Trophoblast cell (in vitro differentiated cells and primary cell): Measurements from ENCODE around the gene SPTA1.
"Not testable (repeated sequence)": the region's sequence is repeated elsewhere in the genome, so short reads cannot be mapped to it uniquely, and the experiment has no call there.

Experiments used
- DNase-seq, 2 donors: peaks; one replicate each; pipeline ENCODE4 v3.0.0-alpha.2; 2016
- H2AFZ ChIP-seq: 2 replicates; pipeline ENCODE4 v1.6.1; 2013; ENCODE audit warnings: low read length, moderate library complexity, mild to moderate bottlenecking; ENCODE audit not compliant: insufficient read depth, poor library complexity
- H2AK5ac ChIP-seq: 2 replicates; pipeline ENCODE4 v1.6.1; 2013; ENCODE audit warnings: mild to moderate bottlenecking, low read length
- H2BK120ac ChIP-seq: 2 replicates; pipeline ENCODE4 v1.6.1; 2013; ENCODE audit warnings: low read length, mild to moderate bottlenecking, moderate library complexity; ENCODE audit not compliant: insufficient read depth, poor library complexity
- H2BK12ac ChIP-seq: 2 replicates; pipeline ENCODE4 v1.6.1; 2013; ENCODE audit warnings: mild to moderate bottlenecking, low read length, moderate library complexity
- H2BK5ac ChIP-seq: 2 replicates; pipeline ENCODE4 v1.6.1; 2013; ENCODE audit warnings: low read length, low read depth, moderate library complexity, mild to moderate bottlenecking; ENCODE audit not compliant: poor library complexity
- H3K14ac ChIP-seq: 2 replicates; pipeline ENCODE4 v1.6.1; 2013; ENCODE audit warnings: mild to moderate bottlenecking, low read length
- H3K18ac ChIP-seq: 2 replicates; pipeline ENCODE4 v1.6.1; 2013; ENCODE audit warnings: mild to moderate bottlenecking, low read length
- H3K23ac ChIP-seq: 2 replicates; pipeline ENCODE4 v1.6.1; 2013; ENCODE audit warnings: low read length
- H3K27ac ChIP-seq: 2 replicates; pipeline ENCODE4 v1.5.1; 2013; ENCODE audit warnings: low read depth, mild to moderate bottlenecking, inconsistent platforms, low read length, moderate library complexity
- H3K27me3 ChIP-seq: 2 replicates; pipeline ENCODE4 v1.6.1; 2013; ENCODE audit warnings: inconsistent platforms, mild to moderate bottlenecking, low read length, moderate library complexity; ENCODE audit not compliant: insufficient read depth
- H3K36me3 ChIP-seq, 2 experiments: 1 replicate in 1 of 2; 2 replicates in 1 of 2; pipeline ENCODE4 v1.6.1; 2013; ENCODE audit warnings: low read length in 2 of 2, mild to moderate bottlenecking in 2 of 2, moderate library complexity in 1 of 2; ENCODE audit not compliant: insufficient read depth in 2 of 2, control insufficient read depth in 1 of 2
- H3K4ac ChIP-seq: 2 replicates; pipeline ENCODE4 v1.6.1; 2013; ENCODE audit warnings: low read depth, mild to moderate bottlenecking, low read length, moderate library complexity
- H3K4me1 ChIP-seq, 2 experiments: 1 replicate in 1 of 2; 2 replicates in 1 of 2; pipeline ENCODE4 v1.6.1; 2013; ENCODE audit warnings: low read length in 2 of 2, mild to moderate bottlenecking in 2 of 2, moderate library complexity in 1 of 2; ENCODE audit not compliant: insufficient read depth in 2 of 2, control insufficient read depth in 1 of 2
- H3K4me2 ChIP-seq: 2 replicates; pipeline ENCODE4 v1.6.1; 2013; ENCODE audit warnings: inconsistent platforms, mild to moderate bottlenecking, low read length, moderate library complexity
- H3K4me3 ChIP-seq: 2 replicates; pipeline ENCODE4 v1.5.1; 2013; ENCODE audit warnings: mild to moderate bottlenecking, low read depth, low read length, inconsistent platforms
- H3K79me1 ChIP-seq: one replicate; pipeline ENCODE4 v1.6.1; 2013; ENCODE audit warnings: low read length
- H3K79me2 ChIP-seq: 2 replicates; pipeline ENCODE4 v1.6.1; 2013; ENCODE audit warnings: low read length, mild to moderate bottlenecking; ENCODE audit not compliant: control insufficient read depth, insufficient read depth, poor library complexity
- H3K9ac ChIP-seq: 2 replicates; pipeline ENCODE4 v1.6.1; 2013; ENCODE audit warnings: mild to moderate bottlenecking, low read length
- H3K9me3 ChIP-seq: 2 replicates; pipeline ENCODE4 v1.6.1; 2013; ENCODE audit warnings: low read depth, mild to moderate bottlenecking, control low read depth, inconsistent platforms, low read length; ENCODE audit not compliant: insufficient read depth
- H4K12ac ChIP-seq: 2 replicates; pipeline ENCODE4 v1.6.1; 2013; ENCODE audit warnings: low read depth, mild to moderate bottlenecking, low read length, moderate library complexity
- H4K8ac ChIP-seq: 2 replicates; pipeline ENCODE4 v1.6.1; 2013; ENCODE audit warnings: low read depth, mild to moderate bottlenecking, low read length, moderate library complexity
- H4K91ac ChIP-seq: one replicate; pipeline ENCODE4 v1.6.1; 2013; ENCODE audit warnings: low read depth, mild to moderate bottlenecking, low read length, moderate library complexity
- WGBS: extraction: QIAGEN DNeasy Blood & Tissue Kit; methylation state at CpG from one replicate; pipeline ENCODE4 v1.1.7; 2013; ENCODE audit warnings: missing lambda C conversion rate; ENCODE audit not compliant: insufficient read length, insufficient coverage; ENCODE audit errors: extremely low coverage; 5-methylcytosine and 5-hydroxymethylcytosine counted together

SPTA1 gene

DNA sequence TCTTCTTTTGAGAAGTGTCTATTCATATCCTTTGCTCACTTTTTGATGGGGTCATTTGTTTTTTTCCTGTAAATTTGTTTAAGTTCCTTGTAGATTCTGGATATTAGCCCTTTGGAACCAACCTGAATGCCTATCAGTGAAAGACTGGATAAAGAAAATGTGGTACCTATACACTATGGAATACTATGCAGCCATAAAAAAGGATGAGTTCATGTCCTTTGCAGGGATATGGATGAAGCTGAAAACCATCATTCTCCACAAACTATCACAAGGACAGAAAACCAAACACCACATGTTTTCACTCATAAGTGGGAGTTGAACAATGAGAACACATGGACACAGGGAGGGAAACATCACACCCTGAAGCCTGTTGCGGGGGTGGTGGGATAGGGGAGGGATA lies 1.8 kb upstream of the SPTA1 start:
- H3K23ac ChIP-seq, H3K27ac ChIP-seq, H3K36me3 ChIP-seq, H4K91ac ChIP-seq, H3K27me3 ChIP-seq, H3K14ac ChIP-seq, H3K79me2 ChIP-seq, H3K9me3 ChIP-seq, H3K4me3 ChIP-seq, H3K4me1 ChIP-seq, H4K12ac ChIP-seq, H3K79me1 ChIP-seq, H4K8ac ChIP-seq, H2BK120ac ChIP-seq, H2AFZ ChIP-seq, H3K18ac ChIP-seq, H2BK5ac ChIP-seq, H3K9ac ChIP-seq, H2AK5ac ChIP-seq, DNase-seq, H3K4me2 ChIP-seq, H2BK12ac ChIP-seq, H3K4ac ChIP-seq: not testable (repeated sequence)
- no CpG with 5 or more reads among the region's 1 CpG for WGBS

DNA sequence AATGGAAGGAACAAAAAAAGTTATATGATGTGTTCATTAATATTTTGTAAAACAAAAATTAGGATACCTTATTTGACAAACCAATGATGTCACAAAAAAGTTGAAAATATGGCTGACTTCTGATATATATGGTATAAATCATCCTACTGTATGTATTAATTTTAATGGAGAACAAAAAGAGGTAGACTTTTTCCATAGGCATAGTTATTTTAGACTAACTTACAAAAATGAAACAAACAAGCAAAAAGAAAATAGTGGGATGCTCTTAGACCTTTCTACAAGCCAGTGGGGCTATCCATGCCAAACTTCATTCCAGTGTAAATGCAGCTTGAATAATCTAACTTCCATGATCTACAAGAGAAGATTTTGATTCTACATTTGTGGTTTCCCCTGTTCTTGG lies 522 bp upstream of the SPTA1 start:
- no peak overlapping the region for H3K23ac ChIP-seq
- no peak overlapping the region for H3K14ac ChIP-seq
- H2AFZ ChIP-seq = no peak overlapping the region
- no peaks in the 10 kb centered on the region for H3K9me3 ChIP-seq
- H3K36me3 ChIP-seq = no peaks in the 10 kb centered on the region
- no peak overlapping the region for H2BK120ac ChIP-seq
- DNase-seq = no peak
- no peak overlapping the region for H3K4me3 ChIP-seq
- no peak overlapping the region for H3K9ac ChIP-seq
- no peak overlapping the region for H3K4ac ChIP-seq
- H3K4me2 ChIP-seq = no peak overlapping the region
- no peak overlapping the region for H3K27ac ChIP-seq
- H2BK5ac ChIP-seq = no peak overlapping the region
- H4K8ac ChIP-seq = no peak overlapping the region
- H3K79me2 ChIP-seq = no peaks in the 10 kb centered on the region
- H3K18ac ChIP-seq = no peak overlapping the region
- H2BK12ac ChIP-seq = no peak overlapping the region
- H3K27me3 ChIP-seq = no peaks in the 10 kb centered on the region
- no peaks in the 10 kb centered on the region for H3K79me1 ChIP-seq
- no peak overlapping the region for H4K91ac ChIP-seq
- H3K4me1 ChIP-seq = no peaks in the 10 kb centered on the region
- H4K12ac ChIP-seq = no peak overlapping the region
- H2AK5ac ChIP-seq = no peak overlapping the region

DNA sequence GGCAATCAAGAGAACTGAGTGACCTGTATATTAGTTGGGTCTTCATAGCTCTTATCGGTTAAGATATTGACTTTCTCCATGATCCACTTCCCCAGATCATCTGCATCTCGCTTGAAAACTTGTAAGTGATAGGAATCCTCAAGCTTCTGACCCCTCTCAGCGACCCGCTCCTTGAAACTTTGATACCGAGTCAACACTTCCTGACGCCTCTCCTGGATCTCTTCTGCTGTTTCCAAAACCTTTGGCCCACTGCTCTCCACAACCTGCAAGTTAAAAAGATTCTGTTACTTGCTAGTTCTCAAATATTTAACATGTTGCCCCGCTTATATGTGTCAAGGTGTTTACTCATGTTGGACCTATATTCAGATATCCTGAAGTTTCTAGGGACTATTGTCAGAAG lies 1.4 kb downstream of the SPTA1 start:
- Histone ChIP-seq H2BK5ac (no peak overlapping the region), H3K14ac (no peak overlapping the region), H3K9me3 (no peaks in the 10 kb centered on the region), H3K27me3 (no peaks in the 10 kb centered on the region), H2BK120ac (no peak overlapping the region), H4K91ac (no peak overlapping the region), H3K79me2 (no peaks in the 10 kb centered on the region), H3K18ac (no peak overlapping the region), H3K36me3 (no peaks in the 10 kb centered on the region), H3K4me2 (no peak overlapping the region), H3K27ac (no peak overlapping the region), H3K23ac (no peak overlapping the region), H3K9ac (no peak overlapping the region), H4K12ac (no peak overlapping the region), H2AK5ac (no peak overlapping the region), H3K79me1 (no peaks in the 10 kb centered on the region), H4K8ac (no peak overlapping the region), H3K4ac (no peak overlapping the region), H2AFZ (no peak overlapping the region), H3K4me1 (no peaks in the 10 kb centered on the region), H3K4me3 (no peak overlapping the region), H2BK12ac (no peak overlapping the region)
- no CpG with 5 or more reads among the region's 7 CpGs for WGBS
- no peak for DNase-seq

DNA sequence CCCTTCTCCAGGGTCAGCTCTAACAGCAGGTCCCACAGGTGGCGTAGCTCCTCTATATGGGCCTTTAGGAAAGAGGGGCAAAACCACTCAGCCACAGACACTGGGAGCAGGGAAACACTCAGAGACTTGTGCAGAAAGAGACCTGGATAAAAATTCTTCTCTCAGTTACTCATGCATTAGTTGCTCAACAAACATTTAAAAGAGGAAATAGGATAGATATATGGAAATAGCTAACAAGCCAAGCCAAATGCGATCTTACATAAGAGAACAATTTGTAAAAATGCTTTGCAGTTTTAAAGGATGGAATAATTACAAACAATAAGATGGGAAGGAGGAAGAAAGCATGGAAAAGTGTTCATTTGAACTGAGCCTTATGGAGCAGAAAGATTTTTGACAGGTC lies 4.9 kb downstream of the SPTA1 start:
- Histone ChIP-seq H3K4me2 (no peak overlapping the region), H3K4ac (no peak overlapping the region), H3K79me2 (no peaks in the 10 kb centered on the region), H3K4me3 (no peak overlapping the region), H3K23ac (no peak overlapping the region), H3K79me1 (no peaks in the 10 kb centered on the region), H3K36me3 (no peaks in the 10 kb centered on the region), H2BK12ac (no peak overlapping the region), H3K18ac (no peak overlapping the region), H3K4me1 (no peaks in the 10 kb centered on the region), H3K27me3 (no peaks in the 10 kb centered on the region), H2AK5ac (no peak overlapping the region), H2AFZ (no peak overlapping the region), H3K9me3 (no peaks in the 10 kb centered on the region), H2BK120ac (no peak overlapping the region), H4K12ac (no peak overlapping the region), H3K9ac (no peak overlapping the region), H4K91ac (no peak overlapping the region), H3K14ac (no peak overlapping the region), H4K8ac (no peak overlapping the region), H2BK5ac (no peak overlapping the region), H3K27ac (no peak overlapping the region)
- no CpG with 5 or more reads among the region's 2 CpGs for WGBS
- peak in 1 of 2 donors; percentile 1 for DNase-seq

DNA sequence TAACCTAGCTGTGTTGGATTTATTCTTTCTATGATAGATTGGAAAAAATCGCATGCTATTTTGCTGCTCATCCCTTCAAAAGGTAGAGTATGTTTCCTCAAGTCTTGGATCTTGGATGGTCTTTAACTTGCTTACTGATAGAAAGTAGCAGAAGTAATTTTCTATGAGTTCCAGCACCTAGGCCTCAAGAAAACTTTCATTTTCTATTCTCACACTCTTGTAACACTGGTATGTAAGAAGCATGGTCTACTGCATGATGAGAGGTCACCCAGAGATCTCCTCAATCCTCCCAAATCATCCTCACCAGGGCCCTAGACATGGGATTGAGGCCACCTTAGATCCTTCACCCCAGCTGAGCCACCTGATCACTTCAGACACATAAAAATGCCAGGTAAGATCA lies 7.2 kb downstream of the SPTA1 start:
- Histone ChIP-seq H4K91ac (no peak overlapping the region), H3K18ac (no peak overlapping the region), H2AK5ac (no peak overlapping the region), H3K79me2 (no peaks in the 10 kb centered on the region), H3K9me3 (no peaks in the 10 kb centered on the region), H3K4ac (no peak overlapping the region), H3K9ac (no peak overlapping the region), H3K36me3 (no peaks in the 10 kb centered on the region), H2BK12ac (no peak overlapping the region), H4K12ac (no peak overlapping the region), H4K8ac (no peak overlapping the region), H3K79me1 (no peaks in the 10 kb centered on the region), H3K4me3 (no peak overlapping the region), H3K4me2 (no peak overlapping the region), H2AFZ (no peak overlapping the region), H2BK5ac (no peak overlapping the region), H3K27me3 (no peaks in the 10 kb centered on the region), H3K4me1 (no peaks in the 10 kb centered on the region), H3K14ac (no peak overlapping the region), H3K27ac (no peak overlapping the region), H2BK120ac (no peak overlapping the region), H3K23ac (no peak overlapping the region)
- DNase-seq = no peak
- WGBS = no CpG with 5 or more reads among the region's 1 CpG
